HG02798 (cell line): ENCODE measurements around the gene TMEM59L.
"Not testable (repeated sequence)": the region's sequence is repeated elsewhere in the genome, so short reads cannot be mapped to it uniquely, and the experiment has no call there.

Source experiments
- ATAC-seq: cut with Tn5 transposase; IDR thresholded peaks from one replicate; pipeline ENCODE4 v1.9.1; 2021; ENCODE audit warnings: mild to moderate bottlenecking; ENCODE audit not compliant: unreplicated experiment, poor library complexity

Gene TMEM59L

GRCh38 chr19:18593367-18594095 lies 19.1 kb upstream of the TMEM59L start:
- no peak for ATAC-seq

- peak; percentile 72 for ATAC-seq
These were observed 18.4 kb upstream of the TMEM59L start for GRCh38 chr19:18594096-18594823.

GRCh38 chr19:18594824-18595373 lies 17.8 kb upstream of the TMEM59L start:
- no peak for ATAC-seq

DNA sequence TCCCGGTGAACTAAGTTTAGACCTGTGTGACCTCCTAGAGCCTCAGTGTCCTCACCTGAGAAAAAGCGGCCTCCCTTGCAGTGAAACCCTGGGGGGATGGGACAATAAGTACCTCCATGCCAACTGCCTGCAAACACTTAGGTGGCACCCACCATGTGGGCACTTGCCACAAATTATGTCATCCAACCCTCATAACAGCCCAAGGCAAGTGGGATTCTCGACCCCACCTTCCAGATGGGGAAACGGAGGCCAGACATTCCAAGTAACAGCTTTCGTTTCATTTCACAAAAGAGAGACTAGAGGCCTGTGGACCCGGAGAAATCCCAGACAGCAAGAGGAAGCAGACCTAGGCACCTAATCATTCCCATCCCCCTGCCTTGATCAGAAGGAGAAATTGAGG lies 17.2 kb upstream of the TMEM59L start:
- ATAC-seq: no peak

DNA sequence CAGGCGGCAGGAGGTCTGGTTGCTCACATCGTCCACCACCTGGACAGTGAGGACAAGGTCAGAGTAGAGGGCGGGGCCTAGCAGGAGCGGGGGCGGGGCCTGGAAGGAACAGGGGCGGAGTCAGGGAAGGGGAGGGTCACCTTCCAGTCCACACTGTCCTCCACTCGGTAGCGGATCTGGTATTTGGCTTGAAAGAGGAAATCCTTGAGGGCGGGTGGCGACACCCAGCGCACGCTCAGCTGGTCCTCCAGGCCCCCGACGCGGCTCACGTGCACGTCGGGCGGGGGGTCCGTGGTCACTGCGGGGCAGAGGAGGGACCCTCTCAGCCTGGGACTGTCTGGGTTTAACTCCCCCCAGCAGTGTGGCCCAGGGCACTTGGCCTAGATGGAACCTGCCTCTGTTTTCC lies 15.9 kb upstream of the TMEM59L start:
- ATAC-seq: no peak

DNA sequence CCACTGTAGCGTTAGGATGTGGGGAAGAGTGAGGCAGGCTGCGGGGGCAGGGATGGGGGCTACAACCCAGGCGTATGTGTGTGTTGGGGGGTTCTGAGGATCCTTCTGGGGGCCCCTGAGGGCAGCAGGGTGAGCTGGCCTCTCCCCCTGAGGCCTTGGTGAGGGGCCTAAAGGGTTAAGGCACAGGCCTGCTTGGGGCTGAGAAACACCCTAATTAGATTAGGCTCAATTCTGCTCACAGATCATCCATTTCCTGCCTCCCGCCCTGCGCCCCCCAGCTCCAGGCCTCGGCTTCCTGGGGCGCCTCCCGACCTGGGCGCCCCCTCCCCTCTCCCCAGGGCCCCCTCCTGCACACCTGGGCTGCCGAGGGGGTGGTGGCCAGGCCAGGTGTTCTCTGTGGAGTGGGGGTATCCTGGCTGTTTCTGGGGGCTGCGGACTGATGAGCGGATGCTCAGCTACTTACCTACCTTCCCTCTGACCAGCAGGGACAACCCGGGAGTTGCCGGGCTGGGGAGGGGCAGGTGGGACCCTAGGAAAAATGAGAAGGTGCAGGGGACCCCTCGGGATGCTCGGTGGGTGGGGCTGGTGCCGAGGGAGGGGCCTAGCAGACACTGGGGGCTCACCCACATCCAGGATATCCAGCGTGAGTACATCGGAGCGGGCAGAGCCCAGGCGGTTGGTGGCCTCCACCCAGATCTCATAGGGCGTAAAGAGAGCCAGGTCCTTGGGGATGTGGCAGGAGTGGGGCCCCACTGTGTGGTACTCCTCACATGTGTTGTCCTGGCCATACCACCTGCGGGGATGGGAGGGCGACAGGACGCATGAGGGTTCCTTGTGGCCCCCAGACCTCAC lies 14.6 kb upstream of the TMEM59L start:
- no peak for ATAC-seq

DNA sequence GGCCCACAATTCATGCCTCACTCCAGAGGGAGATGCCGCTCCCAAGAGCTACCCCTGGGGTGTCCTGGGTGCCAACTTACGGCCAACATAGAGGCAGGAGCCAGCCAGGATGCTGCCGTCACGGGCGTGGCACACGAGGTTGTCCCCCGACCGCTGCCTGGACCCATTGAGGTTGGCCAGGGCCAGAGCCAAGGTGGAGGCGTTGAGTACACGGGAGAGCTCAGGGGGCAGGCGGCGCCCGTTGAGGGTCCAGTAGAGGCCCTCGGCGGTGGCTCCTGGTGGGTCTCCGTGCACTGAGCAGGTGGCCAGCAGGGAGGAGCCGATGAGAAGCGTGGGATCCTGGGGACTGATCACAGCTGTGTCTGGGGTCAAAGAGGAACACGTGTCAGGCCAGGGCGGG lies 13.2 kb upstream of the TMEM59L start:
- no peak for ATAC-seq

GRCh38 chr19:18600692-18601397 lies 11.8 kb upstream of the TMEM59L start:
- not testable (repeated sequence) for ATAC-seq

- ATAC-seq: no peak
These were observed 10.8 kb upstream of the TMEM59L start for GRCh38 chr19:18601875-18602274.

GRCh38 chr19:18603255-18603957 lies 9.3 kb upstream of the TMEM59L start:
- no peak for ATAC-seq

DNA sequence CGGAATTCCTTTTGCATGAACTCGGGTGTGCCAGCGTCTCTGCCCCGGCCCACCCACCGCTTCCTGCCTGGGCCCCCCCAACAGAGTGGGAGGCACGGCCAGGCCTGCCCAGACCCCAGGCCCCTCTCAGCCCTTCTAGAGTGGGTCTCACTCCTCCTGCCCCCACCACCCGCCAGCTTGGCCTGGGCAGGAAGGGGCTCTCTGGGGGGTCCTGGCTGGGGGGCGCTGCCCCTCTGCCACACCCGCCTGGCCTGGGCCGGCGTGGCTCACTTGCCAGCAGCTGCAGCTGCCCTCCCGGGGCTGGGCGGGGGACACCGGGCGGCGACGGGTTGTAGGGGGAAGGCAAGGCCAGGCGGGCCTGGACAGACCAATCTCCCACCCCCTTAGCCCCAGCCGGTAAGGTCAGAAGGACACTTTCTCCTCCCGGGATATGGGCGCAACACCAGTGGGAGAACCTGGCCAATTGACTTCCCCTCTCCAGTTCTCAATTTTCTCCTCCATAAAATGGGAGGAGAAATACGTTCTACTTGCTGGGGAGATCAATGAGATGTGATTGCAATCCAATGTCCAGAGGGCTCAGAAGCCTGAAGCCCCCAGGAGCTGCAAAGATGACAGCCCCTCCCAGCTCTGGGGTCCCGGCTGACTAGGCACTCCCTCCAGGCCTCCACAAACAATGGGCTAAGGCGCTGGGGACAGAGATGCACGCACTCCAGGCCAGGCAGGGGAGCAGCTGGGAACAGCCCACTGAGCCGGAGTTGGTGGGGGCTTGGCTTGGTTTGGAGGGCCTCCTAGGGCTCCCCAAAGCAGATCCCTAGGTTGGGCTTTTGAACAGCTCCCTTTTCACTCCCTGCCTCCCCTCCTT lies 8.5 kb upstream of the TMEM59L start:
- no peak for ATAC-seq

GRCh38 chr19:18604820-18605159 lies 7.9 kb upstream of the TMEM59L start:
- ATAC-seq: no peak

DNA sequence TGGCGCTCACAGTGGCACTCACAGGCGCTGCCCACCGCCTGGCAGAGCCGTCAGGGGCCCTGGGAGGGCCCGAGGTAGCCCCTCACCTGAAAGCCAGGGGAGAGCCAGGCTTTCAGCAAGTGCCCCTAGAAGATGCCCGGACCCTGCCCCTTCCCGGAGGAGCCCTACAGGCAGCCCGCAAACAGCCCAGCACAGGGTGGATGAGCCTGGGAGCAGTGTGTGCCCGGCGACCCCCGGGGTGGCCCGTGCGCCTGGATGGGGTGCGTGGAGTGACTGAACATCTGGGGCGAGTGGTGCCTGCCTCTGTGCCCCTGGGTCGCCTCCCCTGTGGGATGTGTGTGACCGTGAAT lies 7.5 kb upstream of the TMEM59L start:
- no peak for ATAC-seq

- no peak for ATAC-seq
These were observed 7.0 kb upstream of the TMEM59L start for GRCh38 chr19:18605546-18606280.

DNA sequence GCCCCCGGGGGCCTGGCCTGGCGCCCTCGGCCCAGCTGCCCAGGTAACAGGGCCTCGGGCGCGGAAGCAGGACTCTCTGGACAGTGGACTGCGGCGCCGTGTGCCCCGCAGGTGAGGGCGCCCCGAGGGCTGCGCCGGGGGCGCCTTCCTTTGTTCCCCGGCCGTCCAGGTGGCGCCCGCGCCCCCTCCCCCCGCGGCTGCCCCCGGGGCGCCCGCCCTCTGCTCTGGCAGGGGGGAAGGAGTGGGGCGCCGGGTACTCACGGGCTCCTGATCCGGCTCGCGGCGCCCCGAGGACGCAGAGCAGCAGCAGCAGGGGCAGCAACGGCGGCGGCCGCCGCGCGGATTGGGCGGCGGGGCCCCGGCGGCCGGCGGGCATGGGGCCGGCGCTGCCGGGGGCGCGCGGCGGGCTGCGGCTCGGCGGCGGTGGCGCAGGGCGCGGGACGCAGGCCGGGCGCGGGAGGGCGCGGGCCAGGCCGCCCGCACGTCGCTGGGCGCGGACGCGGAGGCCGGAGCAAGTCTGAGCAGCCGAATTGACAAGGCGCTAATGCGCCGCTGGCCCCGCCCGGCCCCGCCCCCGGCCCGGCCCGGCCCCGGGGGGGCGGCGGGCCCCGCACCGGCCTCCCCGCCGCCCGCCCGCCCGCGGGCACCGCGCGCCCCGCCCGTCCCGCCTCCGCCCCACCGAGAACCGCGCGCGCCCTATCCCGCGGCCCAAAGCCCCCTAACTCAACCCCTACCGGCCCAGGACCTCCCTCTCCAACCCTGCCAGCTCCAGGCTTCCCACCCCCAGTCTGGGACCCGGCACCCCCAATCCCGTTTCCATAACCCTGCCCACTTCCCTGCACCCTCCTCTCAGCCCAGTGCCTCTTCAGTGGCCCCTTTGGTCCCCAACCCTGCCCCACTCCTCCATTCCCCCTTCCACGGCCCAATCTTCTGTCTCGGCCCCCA lies 6.1 kb upstream of the TMEM59L start, which contains the start of gene CRLF1:
TSS of gene CRLF1 (minus strand) at position 519 of the 945 bp plus-strand sequence. CDS start at position 376, 143 bp downstream.
- no peak for ATAC-seq

GRCh38 chr19:18607226-18608101 lies 5.2 kb upstream of the TMEM59L start:
- no peak for ATAC-seq
